Activated naive CD4-positive, alpha-beta T cell treated with anti-CD3 and anti-CD28 coated beads, Interleukin-2, amount 10 ng/mL, durations not matched to agents 7 days and 5 days (primary cell): Measurements from ENCODE around the gene ARHGEF38.

Experiments used
- CTCF ChIA-PET: fragments of 350-600 bp; sonication (Branson Sonifier 250); formaldehyde crosslinking; loops from one replicate; lab custom pipeline; 2021; ENCODE audit warnings: antibody characterized with exemption; lab: Charles Lee
- DNase-seq: peaks from one replicate; pipeline ENCODE4 v3.0.0-alpha.2; 2020
- H3K27ac Mint-ChIP-seq: one replicate; pipeline ENCODE4 v1.8.0; 2021; ENCODE audit warnings: mild to moderate bottlenecking, moderate library complexity, mixed read lengths
- H3K27me3 Mint-ChIP-seq: one replicate; pipeline ENCODE4 v1.8.0; 2021; ENCODE audit warnings: mild to moderate bottlenecking, mixed read lengths
- H3K36me3 Mint-ChIP-seq: one replicate; pipeline ENCODE4 v1.8.0; 2021; ENCODE audit warnings: mixed read lengths
- H3K4me1 Mint-ChIP-seq: one replicate; pipeline ENCODE4 v1.8.0; 2021; ENCODE audit warnings: mixed read lengths
- H3K4me3 Mint-ChIP-seq: one replicate; pipeline ENCODE4 v1.8.0; 2021; ENCODE audit warnings: mild to moderate bottlenecking, moderate library complexity, mixed read lengths
- H3K9me3 Mint-ChIP-seq: one replicate; pipeline ENCODE4 v1.8.0; 2021; ENCODE audit warnings: mixed read lengths

The ARHGEF38 gene

DNA sequence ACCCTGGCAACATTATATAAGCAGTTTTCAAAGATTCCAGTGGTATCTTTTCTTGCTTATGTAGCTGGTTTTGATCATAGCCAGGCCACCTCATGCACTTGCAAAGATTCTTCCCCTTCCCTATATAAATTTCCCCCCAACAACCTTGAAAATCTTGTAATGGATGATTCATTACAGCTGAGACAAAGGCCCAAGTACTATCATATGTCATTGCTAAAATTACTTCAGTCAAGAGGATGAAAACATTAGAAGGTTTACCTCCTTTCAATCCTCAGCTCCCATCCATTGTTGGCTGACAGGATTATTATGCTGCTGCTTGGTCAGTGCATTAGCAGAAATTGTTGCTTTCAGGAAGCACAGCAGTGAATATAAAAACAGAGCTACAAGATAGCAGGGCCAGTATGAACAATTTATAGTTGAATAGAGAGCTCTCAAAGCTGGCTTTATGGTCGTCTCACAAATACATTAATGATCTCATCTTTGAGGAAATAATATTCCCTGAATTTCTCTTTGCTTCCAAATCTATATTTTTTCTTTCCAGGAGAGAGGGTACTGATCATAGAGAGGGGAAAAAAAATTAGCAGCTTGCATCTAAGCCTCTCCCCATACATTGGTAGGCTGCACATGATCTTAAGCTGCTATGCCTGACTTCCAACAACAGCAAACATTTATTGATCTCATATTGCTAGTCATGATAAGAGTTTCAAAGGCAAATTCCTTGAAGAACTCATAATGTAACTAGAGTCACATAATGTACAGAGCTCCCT lies 7.7 kb upstream of the ARHGEF38 start:
- Mint-ChIP-seq H3K4me3 (no peak overlapping the region), H3K36me3 (no peaks in the 10 kb centered on the region), H3K4me1 (peaks cover 11% of the 10 kb centered on the region), H3K27ac (no peak overlapping the region), H3K27me3 (no peaks in the 10 kb centered on the region), H3K9me3 (no peaks in the 10 kb centered on the region)
- DNase-seq, result no peak
- CTCF ChIA-PET, result no interaction called here

DNA sequence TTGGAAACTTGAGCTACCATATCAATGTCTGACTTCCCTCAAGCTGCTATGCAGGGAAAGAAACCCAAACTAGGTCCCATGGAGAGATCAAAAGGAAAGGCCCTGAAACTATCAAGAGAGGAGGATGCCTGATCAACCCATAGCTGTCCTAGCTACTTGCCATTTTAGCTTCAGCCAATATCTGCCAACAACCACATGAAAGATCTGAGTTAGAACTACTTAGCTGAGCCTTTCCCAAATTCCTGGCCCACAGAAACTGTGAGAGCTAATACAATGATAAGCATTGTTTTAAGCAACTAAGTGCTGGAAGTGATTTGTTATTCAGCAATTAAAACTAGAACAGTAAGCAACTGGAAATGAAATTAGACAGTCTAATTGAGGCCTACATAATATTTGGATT lies 6.3 kb upstream of the ARHGEF38 start:
- Mint-ChIP-seq H3K36me3 (no peaks in the 10 kb centered on the region), H3K4me3 (no peak overlapping the region), H3K9me3 (no peaks in the 10 kb centered on the region), H3K27me3 (no peaks in the 10 kb centered on the region), H3K27ac (no peak overlapping the region), H3K4me1 (peaks cover 9% of the 10 kb centered on the region)
- CTCF ChIA-PET, result no interaction called here
- DNase-seq, result no peak

DNA sequence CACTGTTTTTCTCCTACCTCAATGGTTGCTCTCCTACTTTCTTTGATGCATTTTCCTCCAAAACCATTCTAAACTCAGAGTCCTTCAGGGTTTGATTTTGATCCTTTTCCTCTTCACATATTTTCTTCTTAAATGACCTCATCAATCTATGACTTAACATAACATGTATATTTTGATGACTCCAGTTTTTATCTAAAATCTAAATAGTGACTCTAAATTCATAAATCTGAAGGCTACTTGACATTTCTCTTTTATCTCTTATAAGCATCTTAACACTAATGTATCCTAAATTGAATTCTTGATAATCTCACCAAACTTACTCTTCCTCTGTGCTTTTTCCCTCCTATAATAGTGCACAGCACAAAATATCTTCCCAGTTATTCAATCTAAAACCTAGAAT lies 4.7 kb upstream of the ARHGEF38 start:
- H3K4me3 Mint-ChIP-seq, result no peak overlapping the region
- H3K27me3 Mint-ChIP-seq, result peaks cover 3% of the 10 kb centered on the region
- CTCF ChIA-PET, result no interaction called here
- DNase-seq, result no peak
- no peaks in the 10 kb centered on the region for H3K9me3 Mint-ChIP-seq
- no peaks in the 10 kb centered on the region for H3K4me1 Mint-ChIP-seq
- H3K27ac Mint-ChIP-seq, result no peak overlapping the region
- no peaks in the 10 kb centered on the region for H3K36me3 Mint-ChIP-seq

DNA sequence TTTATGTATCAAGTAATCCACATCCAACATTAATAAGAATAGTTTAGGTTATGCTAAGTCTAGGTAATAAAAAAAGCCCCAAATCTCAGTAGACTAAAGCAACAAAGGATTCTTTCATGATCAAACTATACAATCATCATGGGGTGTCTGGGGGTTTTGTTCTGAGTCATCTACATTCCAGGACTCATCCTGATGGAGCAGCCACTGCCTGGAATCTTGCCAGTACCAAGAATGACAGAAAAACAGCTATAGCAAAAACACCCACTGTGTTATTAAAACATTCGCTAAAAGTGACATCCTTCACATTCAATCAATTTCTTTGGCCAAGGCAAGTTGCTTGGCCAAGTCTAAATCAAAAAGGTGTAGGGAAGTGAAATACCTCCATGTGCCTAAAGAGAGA lies 3.9 kb upstream of the ARHGEF38 start:
- Mint-ChIP-seq H3K36me3 (no peaks in the 10 kb centered on the region), H3K27me3 (peaks cover 3% of the 10 kb centered on the region), H3K9me3 (no peaks in the 10 kb centered on the region), H3K27ac (no peak overlapping the region), H3K4me1 (no peaks in the 10 kb centered on the region), H3K4me3 (no peak overlapping the region)
- no peak for DNase-seq
- CTCF ChIA-PET, result no interaction called here

DNA sequence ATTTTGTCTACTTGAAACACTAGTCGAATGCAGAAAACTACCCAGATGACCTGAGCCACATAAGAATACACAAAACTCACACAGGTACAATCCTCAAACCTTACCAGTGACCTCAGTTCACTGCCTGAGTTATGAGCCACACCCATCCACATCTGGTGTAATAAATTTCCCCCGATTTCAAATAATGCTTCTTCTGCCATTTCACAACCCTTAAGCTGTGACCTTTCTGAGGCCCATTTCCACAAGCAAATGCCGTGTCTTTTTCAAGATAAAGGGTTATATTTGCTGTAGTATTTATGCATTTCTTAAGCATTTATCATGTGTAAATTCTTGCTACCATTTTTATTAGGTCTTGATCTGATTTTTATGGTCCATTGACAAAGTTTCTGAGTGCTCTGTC lies 1.8 kb upstream of the ARHGEF38 start:
- Mint-ChIP-seq H3K27ac (no peak overlapping the region), H3K4me3 (no peak overlapping the region), H3K27me3 (peaks cover 3% of the 10 kb centered on the region), H3K36me3 (no peaks in the 10 kb centered on the region), H3K9me3 (no peaks in the 10 kb centered on the region), H3K4me1 (no peaks in the 10 kb centered on the region)
- DNase-seq, result no peak
- CTCF ChIA-PET, result no interaction called here

DNA sequence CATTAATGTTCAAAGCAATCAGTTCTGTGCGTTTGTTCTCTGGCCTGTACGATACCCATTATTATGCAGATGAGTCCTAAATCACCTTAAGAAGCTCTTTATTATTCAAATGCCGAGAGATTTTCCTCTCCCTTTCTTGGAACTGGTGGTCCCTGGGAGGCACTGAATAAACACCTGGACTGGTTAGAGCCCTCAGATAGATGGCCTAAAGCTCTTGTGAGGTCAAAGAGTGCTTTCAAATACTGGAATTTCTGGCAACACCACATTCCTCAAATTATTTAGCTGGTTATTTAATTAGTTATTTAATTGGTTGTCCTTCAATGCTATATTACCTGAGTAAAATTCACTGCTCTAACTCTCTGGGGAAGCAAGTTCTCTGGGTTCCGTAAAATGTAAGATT lies 3.0 kb downstream of the ARHGEF38 start:
- no peak overlapping the region for H3K27ac Mint-ChIP-seq
- no peaks in the 10 kb centered on the region for H3K9me3 Mint-ChIP-seq
- CTCF ChIA-PET, result no interaction called here
- no peaks in the 10 kb centered on the region for H3K4me1 Mint-ChIP-seq
- peaks cover 3% of the 10 kb centered on the region for H3K27me3 Mint-ChIP-seq
- no peak for DNase-seq
- no peak overlapping the region for H3K4me3 Mint-ChIP-seq
- H3K36me3 Mint-ChIP-seq, result no peaks in the 10 kb centered on the region

DNA sequence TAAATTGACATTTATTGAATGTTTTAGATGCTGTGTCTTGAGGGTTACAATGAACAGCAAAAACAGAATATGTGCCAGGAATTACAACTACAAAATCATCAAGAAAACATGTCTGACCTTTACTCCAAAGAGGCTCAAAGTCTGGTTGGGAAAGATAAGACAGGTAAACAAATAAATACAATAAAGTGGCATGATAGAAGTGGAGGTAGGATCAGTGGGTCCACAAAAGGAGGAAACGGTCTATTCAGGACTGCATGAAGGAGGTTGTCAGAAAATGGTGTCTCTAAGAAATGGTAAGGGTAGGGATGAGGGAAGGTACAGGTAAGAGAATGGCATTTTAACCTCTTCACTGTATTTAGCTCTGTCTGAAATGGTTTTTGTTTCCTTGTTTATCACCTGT lies 3.8 kb downstream of the ARHGEF38 start:
- Mint-ChIP-seq H3K27ac (no peak overlapping the region), H3K36me3 (no peaks in the 10 kb centered on the region), H3K4me3 (no peak overlapping the region), H3K27me3 (peaks cover 3% of the 10 kb centered on the region), H3K4me1 (no peaks in the 10 kb centered on the region), H3K9me3 (no peaks in the 10 kb centered on the region)
- CTCF ChIA-PET, result no interaction called here
- no peak for DNase-seq

DNA sequence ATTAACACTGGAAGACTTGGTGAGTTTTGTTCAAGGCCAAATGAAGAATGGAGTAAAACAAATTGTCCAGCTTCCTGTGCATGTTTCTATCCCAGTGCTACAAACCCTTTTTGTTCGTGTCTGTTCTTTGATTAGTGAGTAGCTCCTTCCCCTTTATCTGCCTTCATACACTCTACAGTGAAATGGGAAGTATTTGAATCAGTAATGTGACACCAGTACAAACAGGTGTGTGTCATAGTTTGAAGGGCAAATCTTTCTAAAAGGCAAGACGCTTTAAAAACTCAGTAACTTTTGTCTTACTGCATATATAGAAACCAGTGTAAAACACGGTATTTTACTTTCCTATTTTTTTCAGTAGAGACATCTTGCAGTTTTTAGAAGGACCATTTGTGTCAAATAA lies 5.9 kb downstream of the ARHGEF38 start:
- H3K27me3 Mint-ChIP-seq, result no peaks in the 10 kb centered on the region
- no peak overlapping the region for H3K27ac Mint-ChIP-seq
- DNase-seq, result no peak
- H3K36me3 Mint-ChIP-seq, result no peaks in the 10 kb centered on the region
- no peak overlapping the region for H3K4me3 Mint-ChIP-seq
- H3K4me1 Mint-ChIP-seq, result no peaks in the 10 kb centered on the region
- H3K9me3 Mint-ChIP-seq, result no peaks in the 10 kb centered on the region
- CTCF ChIA-PET, result no interaction called here

DNA sequence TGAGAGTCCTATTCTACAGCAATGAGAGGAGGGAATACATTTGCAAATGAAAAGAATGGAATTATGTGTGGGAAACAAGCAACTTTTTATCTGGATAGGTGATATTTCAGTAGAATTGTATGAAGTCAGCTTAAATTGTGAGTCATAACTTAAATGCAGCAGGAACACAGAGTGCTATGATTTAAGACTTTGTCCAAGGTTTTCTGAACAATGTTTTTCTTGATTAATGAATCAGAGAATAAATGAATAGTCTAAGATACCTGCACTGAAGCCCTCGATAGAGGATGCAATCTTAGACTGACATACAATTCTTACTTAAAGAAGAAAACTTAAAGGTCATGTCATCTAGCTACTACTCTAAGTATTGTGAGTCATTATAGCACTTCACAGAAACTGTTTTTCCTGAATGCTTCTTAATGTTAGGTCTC lies 8.0 kb downstream of the ARHGEF38 start:
- H3K9me3 Mint-ChIP-seq, result no peaks in the 10 kb centered on the region
- CTCF ChIA-PET, result no interaction called here
- no peak for DNase-seq
- no peaks in the 10 kb centered on the region for H3K27me3 Mint-ChIP-seq
- H3K4me3 Mint-ChIP-seq, result no peak overlapping the region
- no peaks in the 10 kb centered on the region for H3K4me1 Mint-ChIP-seq
- H3K36me3 Mint-ChIP-seq, result no peaks in the 10 kb centered on the region
- no peak overlapping the region for H3K27ac Mint-ChIP-seq

DNA sequence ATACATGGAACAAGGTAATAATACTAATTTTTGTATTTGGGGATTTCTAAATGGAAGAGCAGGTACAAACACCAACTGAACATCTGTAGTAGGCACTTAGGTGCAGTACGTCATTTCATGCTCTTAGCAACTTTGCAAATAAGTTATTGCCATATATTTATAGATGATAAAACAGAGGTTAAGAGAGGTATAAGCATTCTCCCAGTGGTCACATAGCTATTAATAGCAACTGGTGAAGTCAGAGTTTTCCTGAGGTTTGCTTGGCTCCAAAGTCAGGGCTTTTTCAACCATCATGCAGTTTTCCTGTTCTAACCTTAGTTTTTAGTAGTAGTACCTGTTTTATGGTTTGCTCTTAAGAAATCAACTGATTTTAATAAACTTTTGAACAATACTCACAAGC lies 10.9 kb downstream of the ARHGEF38 start:
- Mint-ChIP-seq H3K27ac (no peak overlapping the region), H3K36me3 (no peaks in the 10 kb centered on the region), H3K4me1 (no peaks in the 10 kb centered on the region), H3K9me3 (no peaks in the 10 kb centered on the region), H3K4me3 (no peak overlapping the region), H3K27me3 (no peaks in the 10 kb centered on the region)
- DNase-seq, result no peak
- CTCF ChIA-PET, result no interaction called here

DNA sequence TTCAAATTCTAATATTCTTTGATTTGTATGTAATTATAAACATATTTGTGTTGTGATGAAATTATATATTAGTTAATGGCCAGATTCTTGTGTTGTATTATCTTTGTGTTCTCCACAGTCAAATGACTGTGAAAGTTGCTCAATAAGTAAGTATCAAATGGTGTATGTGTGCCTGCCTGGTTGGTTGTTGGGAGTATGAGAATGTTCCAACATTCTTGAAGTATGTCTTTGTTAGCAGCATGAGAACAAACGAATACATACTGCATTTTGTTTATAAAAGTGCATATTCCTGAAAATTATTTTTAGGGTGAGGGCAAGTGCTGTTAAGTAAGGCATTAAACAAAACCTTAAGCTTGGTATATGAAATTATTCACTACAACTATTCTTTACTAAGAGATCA lies 16.2 kb downstream of the ARHGEF38 start:
- Mint-ChIP-seq H3K27ac (no peak overlapping the region), H3K36me3 (no peaks in the 10 kb centered on the region), H3K4me3 (no peak overlapping the region), H3K4me1 (no peaks in the 10 kb centered on the region), H3K27me3 (no peaks in the 10 kb centered on the region), H3K9me3 (no peaks in the 10 kb centered on the region)
- CTCF ChIA-PET, result no interaction called here
- DNase-seq, result no peak

DNA sequence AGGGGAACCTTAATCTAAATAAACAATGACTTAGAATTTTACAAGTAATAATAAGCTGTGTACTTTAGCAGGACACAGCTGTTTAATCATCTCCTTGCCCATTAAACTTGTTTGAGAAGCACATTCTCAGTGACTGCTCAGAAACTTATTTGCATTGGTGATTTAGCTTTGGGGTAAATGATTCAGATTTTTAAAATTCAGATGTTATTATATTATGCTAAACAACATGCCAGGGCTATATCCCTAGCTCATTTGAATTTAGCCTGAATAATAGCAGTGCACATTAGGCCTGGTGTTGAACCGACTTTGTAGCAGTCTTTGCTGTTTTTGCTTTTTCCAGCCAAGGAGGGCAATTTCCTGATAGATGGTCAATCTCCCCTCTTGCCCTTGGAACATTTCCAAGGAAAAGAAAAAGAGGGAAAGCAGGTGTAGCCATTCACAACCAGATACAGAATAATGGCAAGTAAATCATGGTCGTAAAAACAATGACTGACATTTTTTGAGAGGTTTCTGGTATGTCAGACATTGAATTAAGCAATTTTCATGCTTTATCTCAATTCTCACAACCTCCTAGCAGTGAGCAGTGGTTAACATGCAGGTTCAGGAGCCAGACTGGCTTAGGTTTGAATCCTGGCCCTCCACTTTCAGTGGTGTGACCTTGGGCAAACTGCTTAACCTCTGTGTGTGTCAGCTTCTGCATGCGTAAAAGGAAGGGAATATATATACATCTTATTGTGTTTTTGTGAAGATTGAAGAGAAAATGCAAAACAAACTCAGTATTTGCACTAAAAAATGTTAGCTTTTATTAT lies 16.8 kb downstream of the ARHGEF38 start:
- H3K27me3 Mint-ChIP-seq, result no peaks in the 10 kb centered on the region
- H3K4me1 Mint-ChIP-seq, result no peaks in the 10 kb centered on the region
- no peak for DNase-seq
- CTCF ChIA-PET, result no interaction called here
- H3K4me3 Mint-ChIP-seq, result no peak overlapping the region
- H3K9me3 Mint-ChIP-seq, result no peaks in the 10 kb centered on the region
- H3K27ac Mint-ChIP-seq, result no peak overlapping the region
- no peaks in the 10 kb centered on the region for H3K36me3 Mint-ChIP-seq

DNA sequence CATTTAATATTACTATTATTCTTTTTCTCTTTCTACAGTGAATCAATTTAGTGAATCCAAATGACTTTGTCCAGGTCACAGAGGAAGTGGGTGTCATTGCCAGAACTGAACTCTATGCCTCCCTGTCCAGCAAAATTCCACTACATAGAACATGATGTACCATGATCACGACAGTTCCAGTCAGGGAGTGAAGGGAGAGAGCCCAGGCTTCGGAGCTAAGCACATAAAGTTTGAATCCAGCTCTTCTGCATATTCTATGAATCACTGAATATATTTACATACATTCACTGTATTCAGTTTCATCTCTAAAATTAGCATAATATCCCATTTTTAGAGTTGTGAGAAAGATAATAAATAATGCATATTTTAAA lies 17.4 kb downstream of the ARHGEF38 start:
- no peaks in the 10 kb centered on the region for H3K36me3 Mint-ChIP-seq
- H3K27me3 Mint-ChIP-seq, result no peaks in the 10 kb centered on the region
- H3K4me1 Mint-ChIP-seq, result no peaks in the 10 kb centered on the region
- CTCF ChIA-PET, result no interaction called here
- H3K9me3 Mint-ChIP-seq, result no peaks in the 10 kb centered on the region
- H3K27ac Mint-ChIP-seq, result no peak overlapping the region
- no peak for DNase-seq
- H3K4me3 Mint-ChIP-seq, result no peak overlapping the region

DNA sequence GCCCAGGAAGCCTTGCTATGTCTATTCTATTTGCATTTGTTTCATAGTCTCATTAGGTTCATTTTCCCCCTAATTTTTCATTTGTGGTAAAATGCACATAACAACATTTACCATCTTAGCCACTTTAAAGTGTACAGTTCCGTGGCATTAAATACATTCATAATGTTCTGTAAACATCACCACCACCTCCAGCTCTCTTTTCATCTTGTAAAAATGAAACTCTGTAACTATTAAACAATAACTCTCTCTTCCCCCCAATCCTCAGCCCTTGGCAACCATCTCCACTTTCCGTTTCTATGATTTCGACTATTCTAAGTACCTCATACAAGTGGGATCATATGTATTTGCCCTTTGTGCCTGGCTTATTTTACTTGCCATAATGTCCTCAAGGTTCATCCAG lies 19.9 kb downstream of the ARHGEF38 start:
- Mint-ChIP-seq H3K27ac (no peak overlapping the region), H3K4me1 (no peaks in the 10 kb centered on the region), H3K27me3 (no peaks in the 10 kb centered on the region), H3K4me3 (no peak overlapping the region), H3K9me3 (no peaks in the 10 kb centered on the region), H3K36me3 (no peaks in the 10 kb centered on the region)
- DNase-seq, result no peak
- CTCF ChIA-PET, result no interaction called here

DNA sequence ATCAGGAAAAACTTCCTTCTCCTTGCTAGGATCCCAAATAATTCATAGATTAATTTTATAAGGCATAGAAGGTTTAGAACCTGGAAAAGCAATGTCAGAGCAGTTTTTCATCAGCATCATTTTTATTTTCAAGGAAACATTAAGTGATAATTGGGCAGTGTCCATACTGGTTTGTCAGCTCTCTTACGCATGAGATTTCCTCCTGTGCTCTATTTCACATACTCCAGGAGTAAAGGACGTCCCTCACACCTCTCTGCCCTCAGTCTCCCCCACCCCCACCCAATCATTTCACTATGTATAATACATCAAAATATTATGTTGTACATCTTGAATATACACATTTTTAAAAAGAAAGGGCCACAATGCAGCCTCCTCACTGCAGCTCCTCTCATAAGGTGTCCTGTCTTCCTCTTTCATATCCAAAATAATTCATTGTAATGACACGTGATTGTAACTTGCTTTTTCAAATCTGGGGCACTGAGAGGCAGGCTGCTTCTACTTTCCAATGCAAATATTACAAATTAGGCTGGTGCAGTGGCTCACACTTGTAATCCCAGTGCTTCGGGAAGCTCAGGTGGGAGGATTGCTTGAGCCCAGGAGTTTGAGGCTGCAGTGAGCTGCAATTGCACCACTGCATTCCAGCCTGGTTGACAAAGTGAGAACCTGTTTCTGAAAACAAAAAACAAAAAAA lies 34.4 kb downstream of the ARHGEF38 start:
- DNase-seq, result no peak
- peaks cover 6% of the 10 kb centered on the region for H3K4me1 Mint-ChIP-seq
- CTCF ChIA-PET, result no interaction called here

More for the DNA sequence above, 34.4 kb downstream of the ARHGEF38 start:
- Mint-ChIP-seq H3K36me3 (no peaks in the 10 kb centered on the region), H3K9me3 (no peaks in the 10 kb centered on the region), H3K27me3 (peaks cover 3% of the 10 kb centered on the region), H3K27ac (no peak overlapping the region), H3K4me3 (no peak overlapping the region)
